22Rv1 (cell line): ENCODE results near the gene RAE1.

Experiments used
- H3K27ac ChIP-seq: fragments of 450-650 bp; 2 replicates; pipeline ENCODE4 v1.5.1; 2017
- ZFX ChIP-seq: fragments of 450-650 bp; IDR thresholded peaks from 2 replicates; pipeline ENCODE4 v1.6.1; 2017; ENCODE audit warnings: antibody characterized with exemption, borderline replicate concordance
- TF ChIP-seq, protein P1 (sequence below): fragments of 450-650 bp; IDR thresholded peaks from 2 replicates; pipeline ENCODE4 v1.5.1; 2017; ENCODE audit warnings: mild to moderate bottlenecking

The RAE1 gene

DNA sequence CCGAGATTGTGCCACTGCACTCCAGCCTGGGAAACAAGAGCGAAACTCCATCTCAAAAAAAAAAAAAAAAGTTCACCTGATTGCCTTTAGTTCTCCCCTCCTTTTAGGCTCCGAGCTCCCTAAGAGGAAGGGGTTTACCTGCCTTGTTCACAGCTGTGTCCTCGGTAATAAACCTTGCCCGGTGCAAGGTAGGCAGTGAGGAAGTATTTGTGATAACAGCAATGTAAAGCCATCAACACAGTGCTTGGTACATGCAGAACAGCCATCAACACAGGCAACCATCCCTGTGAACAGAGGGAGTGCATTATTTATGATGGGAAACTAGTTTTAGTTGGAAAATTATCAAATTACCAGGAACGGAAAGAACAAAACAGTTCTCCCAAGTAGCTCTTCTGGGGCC, 23.2 kb upstream of the RAE1 start:
- TF ChIP-seq, protein P1, sequence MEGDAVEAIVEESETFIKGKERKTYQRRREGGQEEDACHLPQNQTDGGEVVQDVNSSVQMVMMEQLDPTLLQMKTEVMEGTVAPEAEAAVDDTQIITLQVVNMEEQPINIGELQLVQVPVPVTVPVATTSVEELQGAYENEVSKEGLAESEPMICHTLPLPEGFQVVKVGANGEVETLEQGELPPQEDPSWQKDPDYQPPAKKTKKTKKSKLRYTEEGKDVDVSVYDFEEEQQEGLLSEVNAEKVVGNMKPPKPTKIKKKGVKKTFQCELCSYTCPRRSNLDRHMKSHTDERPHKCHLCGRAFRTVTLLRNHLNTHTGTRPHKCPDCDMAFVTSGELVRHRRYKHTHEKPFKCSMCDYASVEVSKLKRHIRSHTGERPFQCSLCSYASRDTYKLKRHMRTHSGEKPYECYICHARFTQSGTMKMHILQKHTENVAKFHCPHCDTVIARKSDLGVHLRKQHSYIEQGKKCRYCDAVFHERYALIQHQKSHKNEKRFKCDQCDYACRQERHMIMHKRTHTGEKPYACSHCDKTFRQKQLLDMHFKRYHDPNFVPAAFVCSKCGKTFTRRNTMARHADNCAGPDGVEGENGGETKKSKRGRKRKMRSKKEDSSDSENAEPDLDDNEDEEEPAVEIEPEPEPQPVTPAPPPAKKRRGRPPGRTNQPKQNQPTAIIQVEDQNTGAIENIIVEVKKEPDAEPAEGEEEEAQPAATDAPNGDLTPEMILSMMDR = no peak
- no peak for TF ChIP-seq ZFX
- H3K27ac ChIP-seq = no peak overlapping the region

DNA sequence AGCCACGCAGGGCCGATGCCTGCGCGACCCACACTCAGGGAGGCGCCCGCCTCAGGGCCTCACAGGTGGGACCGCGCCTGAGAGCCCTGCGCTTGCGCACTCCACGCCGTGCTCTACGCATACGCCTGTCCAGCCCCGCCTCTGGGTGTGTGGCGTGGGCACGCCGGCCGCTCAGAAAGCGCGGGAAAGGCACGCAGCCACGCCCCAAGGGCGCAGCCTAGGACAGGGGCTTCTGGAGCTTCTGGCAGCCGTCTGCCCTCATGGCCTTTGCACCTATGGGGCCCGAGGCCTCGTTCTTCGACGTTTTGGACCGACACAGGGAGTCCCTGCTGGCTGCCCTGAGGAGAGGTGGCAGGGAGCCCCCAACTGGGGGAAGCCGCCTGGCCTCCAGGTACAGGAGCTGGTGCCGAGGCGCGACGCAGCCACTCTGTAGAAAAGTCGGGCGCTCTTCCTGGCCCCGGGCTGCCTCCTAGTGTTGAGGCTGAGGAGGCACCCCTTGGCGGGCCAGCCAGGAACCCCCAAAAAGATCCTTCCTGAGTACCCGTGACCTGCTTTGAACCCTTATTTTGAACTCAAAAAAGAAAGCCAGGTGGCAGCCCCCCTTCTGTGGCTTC, 21.3 kb upstream of the RAE1 start, which contains the start of gene SPO11:
Gene SPO11 (plus strand): TSS at position 196 of the 614 bp plus-strand sequence. CDS start 65 bp downstream, at position 261.
- no peak within 1 kb of the TSS for H3K27ac ChIP-seq
- no peak for TF ChIP-seq ZFX
- TF ChIP-seq, protein P1 = no peak

DNA sequence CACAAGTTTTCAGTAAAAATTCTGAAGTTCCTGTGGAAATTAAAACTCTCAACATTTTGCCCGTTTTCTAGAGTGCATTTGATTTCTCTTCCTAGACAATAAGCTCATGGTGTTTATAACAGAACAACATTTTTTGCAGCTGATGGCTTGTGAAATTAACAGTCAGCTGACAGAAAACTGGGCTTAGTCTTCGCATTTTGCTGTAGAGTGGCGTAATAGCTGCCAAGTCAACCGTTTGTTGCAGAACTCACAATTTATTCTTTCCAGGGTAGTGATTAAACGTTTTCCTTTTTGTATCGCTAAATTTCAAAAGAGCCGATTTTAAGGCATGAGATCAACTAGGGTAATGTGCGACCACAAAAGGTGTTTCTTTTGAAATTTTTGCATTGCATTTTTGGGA, 20.1 kb upstream of the RAE1 start:
- TF ChIP-seq, protein P1 = no peak
- TF ChIP-seq ZFX = no peak
- H3K27ac ChIP-seq = no peak overlapping the region

DNA sequence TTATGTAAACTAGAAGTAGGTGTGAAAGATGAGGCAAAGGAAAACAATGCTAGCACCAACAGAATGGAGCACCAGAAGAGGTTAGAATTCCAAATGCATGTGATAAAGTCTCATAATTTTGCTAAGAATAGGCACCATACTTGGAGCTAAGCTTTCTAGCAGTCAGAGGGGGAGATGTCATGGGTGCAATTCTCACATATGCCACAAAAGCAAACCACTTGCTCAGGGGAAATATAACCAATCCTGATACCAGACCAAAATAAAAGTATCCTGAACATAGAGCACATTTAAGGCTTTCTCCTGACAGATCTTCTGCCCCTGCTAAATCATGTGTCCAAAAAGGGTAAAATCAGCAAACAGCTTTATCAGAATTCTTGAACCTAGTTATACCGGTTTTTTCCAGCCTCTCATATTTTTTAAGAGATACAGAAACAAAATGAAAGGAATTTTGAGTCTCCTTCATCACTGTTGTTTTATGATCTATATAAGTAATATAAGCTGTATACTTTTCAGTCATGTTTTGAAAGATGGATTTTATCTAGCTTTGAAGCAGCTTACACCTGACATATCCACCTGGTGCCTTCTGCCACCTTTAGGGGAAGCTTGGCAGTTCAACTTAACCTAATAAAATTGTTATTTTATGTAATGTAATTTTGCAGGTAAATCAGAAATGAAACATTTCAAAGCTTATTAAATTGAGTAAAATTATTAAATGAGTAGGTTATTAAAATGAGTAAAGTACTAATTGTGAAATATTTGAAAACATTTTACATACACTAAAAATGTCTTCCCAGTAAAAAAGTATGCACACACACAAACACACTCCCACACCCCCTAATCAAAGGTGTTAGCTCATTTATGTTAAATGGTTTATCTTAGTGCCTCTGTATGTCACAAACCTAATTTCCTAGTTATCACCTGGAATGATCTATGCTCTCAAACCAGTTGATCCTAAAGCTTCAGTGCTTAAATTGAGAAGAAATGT, 18.7 kb upstream of the RAE1 start:
- no peak overlapping the region for H3K27ac ChIP-seq
- no peak for TF ChIP-seq ZFX
- TF ChIP-seq, protein P1 = peak; percentile 33

DNA sequence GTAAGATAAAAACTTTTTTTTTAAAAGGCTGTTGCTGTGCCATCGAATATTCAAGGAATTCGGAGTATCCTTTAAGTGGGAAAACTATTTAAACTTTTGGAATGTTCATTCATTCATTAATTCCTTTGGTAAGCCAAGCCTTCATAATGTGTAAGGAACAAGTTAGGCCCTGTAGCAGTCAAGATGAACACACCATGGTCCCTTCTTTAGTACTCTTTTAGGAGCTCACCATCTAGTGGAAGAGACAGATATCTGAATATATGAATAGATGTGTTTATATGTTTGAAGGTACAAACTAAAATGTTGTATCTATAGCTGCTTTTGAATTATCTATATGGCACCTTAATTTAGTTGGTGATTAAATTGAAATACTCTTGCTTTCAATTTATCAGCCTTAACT, 15.7 kb upstream of the RAE1 start:
- no peak overlapping the region for H3K27ac ChIP-seq
- TF ChIP-seq, protein P1 = no peak
- no peak for TF ChIP-seq ZFX

DNA sequence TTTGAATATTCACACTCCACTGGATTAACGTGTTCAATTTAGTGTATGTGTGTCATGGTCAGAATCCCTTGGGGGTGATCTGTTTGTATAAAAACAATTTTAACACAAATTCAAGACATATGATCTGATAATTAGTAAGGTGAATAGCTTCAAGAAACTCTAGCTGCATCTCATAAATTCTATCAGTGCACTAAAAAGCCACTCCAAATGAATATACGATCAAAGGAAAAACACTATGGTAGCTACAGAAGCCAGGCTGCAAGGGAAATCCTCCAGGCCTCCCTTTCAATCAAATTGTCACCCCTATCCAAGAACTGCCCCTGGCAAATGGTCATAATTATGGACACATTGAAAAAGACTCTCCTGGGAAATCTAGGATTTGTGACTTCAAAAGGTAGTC, 9.4 kb upstream of the RAE1 start:
- TF ChIP-seq, protein P1 = no peak
- TF ChIP-seq ZFX = no peak

DNA sequence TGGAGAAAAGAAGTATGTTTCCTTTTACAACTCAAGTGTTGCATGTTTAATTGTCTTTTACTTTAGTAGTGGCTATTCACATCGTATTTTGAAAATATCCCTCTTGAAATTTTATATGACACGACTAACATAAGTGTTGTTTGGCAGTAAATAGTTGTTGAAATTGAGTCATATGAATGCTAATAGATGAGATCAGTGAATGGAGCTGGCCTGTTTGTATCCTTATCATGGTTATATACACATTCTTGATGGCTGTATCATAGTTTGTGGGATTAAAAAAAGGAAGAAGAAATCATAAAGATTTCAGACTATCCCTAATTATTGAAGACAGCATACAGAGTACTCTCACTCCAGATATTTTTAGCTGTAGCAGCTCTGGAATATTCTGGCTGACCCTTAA, 8.2 kb upstream of the RAE1 start:
- TF ChIP-seq, protein P1 = no peak
- no peak for TF ChIP-seq ZFX
- no peak overlapping the region for H3K27ac ChIP-seq

More for the DNA sequence above, 9.4 kb upstream of the RAE1 start:
- H3K27ac ChIP-seq = no peak overlapping the region
